Measurements from ENCODE around the gene DCDC1.

DNA sequence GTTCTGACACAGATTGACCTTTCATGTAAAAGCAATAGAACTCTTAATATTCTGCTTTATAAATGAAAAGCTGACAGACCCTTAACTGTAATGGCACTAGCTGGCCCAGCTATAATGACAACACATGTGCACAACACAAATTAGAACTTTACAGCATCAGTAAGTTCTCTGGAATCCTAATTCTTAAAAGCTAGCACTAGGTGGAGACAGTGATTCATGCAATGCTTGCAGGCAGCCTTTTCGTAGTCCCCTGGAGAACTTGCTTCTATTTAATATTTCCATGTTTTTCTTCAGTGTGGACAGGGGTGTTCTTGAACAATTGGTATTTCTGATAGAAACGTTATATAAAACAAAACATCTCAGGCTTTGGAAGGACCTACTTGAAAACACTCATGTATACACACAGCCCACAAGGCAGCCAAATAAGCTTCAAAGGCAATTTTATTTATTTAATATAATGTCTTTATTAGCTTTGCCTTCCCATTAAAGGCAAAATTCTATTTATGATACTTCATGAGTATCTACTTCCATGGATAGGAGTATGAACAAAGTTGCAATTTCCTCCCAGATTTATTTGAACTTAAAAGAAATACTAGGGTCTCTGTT lies 409.0 kb downstream of the DCDC1 start:
- TF ChIP-seq, protein P1, sequence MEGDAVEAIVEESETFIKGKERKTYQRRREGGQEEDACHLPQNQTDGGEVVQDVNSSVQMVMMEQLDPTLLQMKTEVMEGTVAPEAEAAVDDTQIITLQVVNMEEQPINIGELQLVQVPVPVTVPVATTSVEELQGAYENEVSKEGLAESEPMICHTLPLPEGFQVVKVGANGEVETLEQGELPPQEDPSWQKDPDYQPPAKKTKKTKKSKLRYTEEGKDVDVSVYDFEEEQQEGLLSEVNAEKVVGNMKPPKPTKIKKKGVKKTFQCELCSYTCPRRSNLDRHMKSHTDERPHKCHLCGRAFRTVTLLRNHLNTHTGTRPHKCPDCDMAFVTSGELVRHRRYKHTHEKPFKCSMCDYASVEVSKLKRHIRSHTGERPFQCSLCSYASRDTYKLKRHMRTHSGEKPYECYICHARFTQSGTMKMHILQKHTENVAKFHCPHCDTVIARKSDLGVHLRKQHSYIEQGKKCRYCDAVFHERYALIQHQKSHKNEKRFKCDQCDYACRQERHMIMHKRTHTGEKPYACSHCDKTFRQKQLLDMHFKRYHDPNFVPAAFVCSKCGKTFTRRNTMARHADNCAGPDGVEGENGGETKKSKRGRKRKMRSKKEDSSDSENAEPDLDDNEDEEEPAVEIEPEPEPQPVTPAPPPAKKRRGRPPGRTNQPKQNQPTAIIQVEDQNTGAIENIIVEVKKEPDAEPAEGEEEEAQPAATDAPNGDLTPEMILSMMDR (conservative IDR thresholded peaks at IDR 0.05; ENCODE audit: low read depth, low read length) = peak; percentile 99
- no peak for TF ChIP-seq EZH2 (IDR thresholded peaks at IDR 0.05; ENCODE audit: borderline replicate concordance, low read depth, low read length, poor library complexity, severe bottlenecking)

All from A673 (cell line).